Activated T-cell treated with anti-CD3 and anti-CD28 coated beads, Interleukin-2, amount 50 U/mL, for 24 hours (primary cell): ENCODE data around the gene GPS1.

ENCODE experiments used
- DNase-seq: peaks from one replicate; pipeline ENCODE4 v3.0.0-alpha.2; 2020
- H3K27ac Mint-ChIP-seq: 2 replicates; pipeline ENCODE4 v1.8.0; 2020; ENCODE audit warnings: mild to moderate bottlenecking, mixed read lengths
- H3K27me3 Mint-ChIP-seq: 2 replicates; pipeline ENCODE4 v1.8.0; 2020; ENCODE audit warnings: mixed read lengths
- H3K36me3 Mint-ChIP-seq: 2 replicates; pipeline ENCODE4 v1.8.0; 2020; ENCODE audit warnings: low read depth, mixed read lengths
- H3K4me1 Mint-ChIP-seq: 2 replicates; pipeline ENCODE4 v1.8.0; 2020; ENCODE audit warnings: low read depth, mixed read lengths
- H3K4me3 Mint-ChIP-seq: 2 replicates; pipeline ENCODE4 v1.8.0; 2020; ENCODE audit warnings: mild to moderate bottlenecking, moderate library complexity, mixed read lengths
- H3K9me3 Mint-ChIP-seq: 2 replicates; pipeline ENCODE4 v1.8.0; 2020; ENCODE audit warnings: mixed read lengths

Gene GPS1

DNA sequence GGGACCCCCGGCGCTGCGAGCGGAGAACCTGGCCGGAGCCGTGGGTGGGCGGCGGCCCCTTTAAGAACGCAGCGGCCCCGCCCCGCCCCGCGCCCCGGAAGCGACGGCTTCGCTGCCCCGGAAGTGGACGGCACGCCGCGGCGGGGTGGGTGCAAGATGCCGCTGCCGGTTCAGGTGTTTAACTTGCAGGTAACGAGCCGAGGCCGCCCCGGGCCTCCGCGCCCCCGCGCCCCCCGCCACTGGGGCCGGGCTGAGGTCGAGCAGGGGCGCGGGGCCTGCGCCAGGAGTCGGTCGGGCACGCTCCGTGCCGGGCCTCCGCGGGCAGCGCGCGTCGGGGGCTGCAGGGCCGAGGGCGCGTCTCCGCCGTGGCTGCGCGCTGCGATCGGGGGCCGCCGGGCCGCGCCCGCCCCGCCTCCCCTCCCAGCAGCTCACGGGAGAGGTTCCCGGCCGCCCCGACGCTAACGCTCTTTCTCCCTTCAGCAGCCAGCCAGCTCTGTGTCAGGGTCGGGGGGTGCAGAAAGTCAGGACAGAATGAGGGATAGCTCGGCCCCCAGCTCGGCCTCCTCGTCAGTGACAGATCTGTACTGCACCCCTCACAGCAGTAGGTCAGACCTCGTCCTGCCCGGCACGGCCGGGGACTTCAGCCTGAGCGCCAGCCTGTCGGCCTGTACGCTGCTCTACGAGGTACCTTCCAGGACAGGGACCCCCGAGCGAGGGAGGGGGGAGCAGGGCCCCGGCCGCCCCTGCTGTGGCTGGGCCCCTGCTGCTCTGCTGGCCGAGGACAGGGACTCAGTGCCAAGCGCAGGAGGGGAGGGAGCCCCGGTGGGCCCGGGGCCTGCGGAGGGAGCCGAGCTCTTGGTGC, at the start of gene GPS1, which contains the start of gene RFNG:
GPS1 (plus strand) TSS at position 123 of the 862 bp plus-strand sequence; CDS start at position 157, 34 bp downstream.
RFNG (minus strand) TSS at position 36 of the 862 bp plus-strand sequence. CDS start 45 bp downstream, outside the sequence.
- Mint-ChIP-seq H3K27me3 (no peaks in the 10 kb centered on the region), H3K9me3 (no peaks in the 10 kb centered on the region), H3K27ac (peak within 1 kb of the TSS; percentile 89), H3K4me3 (peak within 1 kb of the TSS; percentile 89), H3K4me1 (peaks cover 28% of the 10 kb centered on the region), H3K36me3 (peaks cover 53% of the 10 kb centered on the region)
- DNase-seq: peak; percentile 90

DNA sequence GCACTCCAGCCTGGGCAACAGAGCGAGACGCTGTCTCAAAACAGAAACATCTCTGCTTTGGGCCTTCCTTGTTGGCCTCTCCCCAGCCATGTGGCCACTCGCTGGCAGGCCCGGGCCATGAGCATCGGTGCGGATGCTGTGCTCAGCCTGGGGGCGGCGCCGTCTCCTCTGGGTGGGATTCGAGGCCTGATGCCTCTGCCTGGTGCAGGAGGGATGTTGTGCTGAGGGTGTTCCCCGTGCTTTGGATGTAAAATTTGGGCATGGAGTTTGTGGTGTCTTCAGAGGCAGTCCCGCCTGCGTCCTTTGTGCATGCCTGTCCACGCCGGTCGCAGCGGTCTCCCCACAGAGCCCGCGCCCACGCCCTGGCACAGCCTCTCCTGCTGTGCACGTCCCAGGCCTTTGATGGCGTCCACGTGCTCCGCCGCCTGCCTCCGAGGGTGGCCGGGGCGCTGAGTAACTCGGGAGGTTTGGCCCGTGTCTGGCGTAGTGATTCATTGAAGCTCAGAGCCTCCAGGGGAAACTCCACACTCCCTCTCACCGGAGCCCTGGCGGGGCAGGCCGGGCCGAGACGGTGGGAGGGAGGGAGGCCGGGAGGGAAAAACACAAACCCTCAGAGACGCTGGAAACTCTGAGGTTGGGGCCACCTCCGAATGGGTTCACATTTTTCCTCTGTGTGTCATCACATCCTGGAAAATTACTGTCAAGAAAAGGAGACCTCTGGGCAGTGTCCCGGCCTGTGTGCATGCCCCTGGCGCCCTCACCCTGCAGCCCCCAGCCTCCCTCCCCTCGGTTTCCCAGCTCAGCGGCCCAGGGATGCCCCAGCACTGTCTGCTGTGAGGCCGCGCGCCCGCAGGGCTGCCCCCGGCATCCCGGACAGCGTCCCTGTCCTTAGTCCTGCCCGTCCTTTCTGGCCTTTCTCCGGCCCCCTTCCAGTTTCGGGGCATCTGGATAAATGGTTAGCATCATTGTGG, 48.0 kb upstream of the GPS1 start:
- peaks cover 2% of the 10 kb centered on the region for H3K4me1 Mint-ChIP-seq
- H3K36me3 Mint-ChIP-seq: peaks cover 2% of the 10 kb centered on the region
- no peaks in the 10 kb centered on the region for H3K9me3 Mint-ChIP-seq
- H3K27ac Mint-ChIP-seq: peak overlapping the region; percentile 40
- DNase-seq: peak; percentile 55
- no peak overlapping the region for H3K4me3 Mint-ChIP-seq
- H3K27me3 Mint-ChIP-seq: no peaks in the 10 kb centered on the region

DNA sequence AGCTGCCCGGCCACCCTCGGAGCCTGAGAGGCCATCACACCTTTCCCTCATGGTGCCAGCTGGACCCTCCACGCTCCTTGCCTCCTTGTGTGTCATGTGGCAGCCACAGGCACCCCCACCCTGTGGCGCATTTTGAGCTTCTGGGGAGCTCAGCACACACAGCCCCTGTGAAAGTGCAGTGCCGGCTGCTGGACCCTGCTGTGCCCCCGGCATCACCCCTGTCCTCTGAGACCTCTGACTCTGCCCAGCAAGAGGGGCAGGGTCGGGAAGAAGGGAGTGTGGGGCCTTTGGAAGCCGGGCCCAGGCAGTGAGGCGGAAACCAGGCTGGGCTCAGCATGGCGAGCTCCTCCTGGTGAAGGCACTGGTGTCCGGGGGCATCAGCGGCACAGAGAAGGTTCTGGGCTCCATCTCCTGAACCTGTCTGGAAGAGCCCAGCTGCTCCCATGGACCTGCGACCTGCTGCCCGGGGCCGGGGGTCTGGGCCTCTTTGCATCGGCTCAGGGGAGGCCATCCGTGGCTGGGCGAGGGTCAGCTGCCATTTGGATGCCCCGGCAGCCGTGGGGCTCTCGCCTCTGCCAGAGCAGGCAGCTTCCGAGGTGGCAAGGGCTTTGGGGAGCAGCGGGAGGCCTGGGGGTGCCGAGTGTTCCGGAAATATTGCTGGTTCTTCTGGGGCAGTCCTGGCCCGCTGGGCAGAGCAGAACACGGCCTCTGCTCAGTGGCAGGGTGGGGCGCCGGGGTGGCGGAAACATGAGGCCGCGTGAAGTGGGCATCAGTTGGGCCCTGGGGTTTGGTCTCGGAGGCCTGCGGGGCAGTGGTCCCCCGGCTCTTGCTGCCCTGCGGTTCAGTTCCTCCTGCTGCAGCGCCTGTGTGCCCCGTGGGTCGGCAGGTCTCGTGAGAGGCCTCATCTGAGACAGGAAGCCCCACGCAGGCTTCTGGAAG, 46.9 kb upstream of the GPS1 start:
- Mint-ChIP-seq H3K9me3 (no peaks in the 10 kb centered on the region), H3K4me3 (no peak overlapping the region), H3K27ac (no peak overlapping the region), H3K4me1 (peaks cover 2% of the 10 kb centered on the region), H3K36me3 (peaks cover under 1% of the 10 kb centered on the region), H3K27me3 (no peaks in the 10 kb centered on the region)
- no peak for DNase-seq

DNA sequence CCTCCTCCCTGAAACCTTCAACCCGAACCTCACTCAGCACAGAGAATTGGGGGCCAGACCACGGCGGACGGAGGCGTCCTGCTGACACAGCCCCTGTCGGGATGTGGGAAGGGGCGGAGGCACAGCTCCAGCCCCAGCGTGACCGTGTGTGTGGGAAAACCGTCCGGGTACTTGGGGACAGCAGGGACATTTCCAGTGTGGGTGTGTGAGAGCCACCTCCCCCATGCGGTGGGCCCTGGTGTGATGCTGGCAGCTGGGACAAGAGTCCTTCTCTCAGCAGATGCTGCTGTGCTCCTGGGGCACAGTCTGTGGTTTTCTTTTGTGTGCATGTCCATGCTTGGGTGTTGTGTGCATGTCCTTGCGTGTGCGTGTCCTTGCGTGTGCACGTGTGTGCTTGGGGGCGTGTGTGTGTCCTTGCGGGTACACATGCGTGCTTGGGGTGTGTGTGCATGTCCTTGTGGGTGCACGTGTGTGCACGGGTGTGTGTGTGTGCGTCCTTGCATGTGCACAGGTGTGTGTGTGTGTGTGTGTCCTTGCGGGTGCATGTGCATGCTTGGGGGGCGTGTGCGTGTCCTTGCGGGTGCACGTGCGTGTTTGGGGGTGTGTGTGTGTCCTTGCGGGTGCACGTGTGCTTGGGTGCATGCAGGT, 45.9 kb upstream of the GPS1 start:
- Mint-ChIP-seq H3K4me3 (no peak overlapping the region), H3K27me3 (no peaks in the 10 kb centered on the region), H3K27ac (no peak overlapping the region), H3K9me3 (no peaks in the 10 kb centered on the region), H3K4me1 (peaks cover 2% of the 10 kb centered on the region), H3K36me3 (no peaks in the 10 kb centered on the region)
- no peak for DNase-seq

DNA sequence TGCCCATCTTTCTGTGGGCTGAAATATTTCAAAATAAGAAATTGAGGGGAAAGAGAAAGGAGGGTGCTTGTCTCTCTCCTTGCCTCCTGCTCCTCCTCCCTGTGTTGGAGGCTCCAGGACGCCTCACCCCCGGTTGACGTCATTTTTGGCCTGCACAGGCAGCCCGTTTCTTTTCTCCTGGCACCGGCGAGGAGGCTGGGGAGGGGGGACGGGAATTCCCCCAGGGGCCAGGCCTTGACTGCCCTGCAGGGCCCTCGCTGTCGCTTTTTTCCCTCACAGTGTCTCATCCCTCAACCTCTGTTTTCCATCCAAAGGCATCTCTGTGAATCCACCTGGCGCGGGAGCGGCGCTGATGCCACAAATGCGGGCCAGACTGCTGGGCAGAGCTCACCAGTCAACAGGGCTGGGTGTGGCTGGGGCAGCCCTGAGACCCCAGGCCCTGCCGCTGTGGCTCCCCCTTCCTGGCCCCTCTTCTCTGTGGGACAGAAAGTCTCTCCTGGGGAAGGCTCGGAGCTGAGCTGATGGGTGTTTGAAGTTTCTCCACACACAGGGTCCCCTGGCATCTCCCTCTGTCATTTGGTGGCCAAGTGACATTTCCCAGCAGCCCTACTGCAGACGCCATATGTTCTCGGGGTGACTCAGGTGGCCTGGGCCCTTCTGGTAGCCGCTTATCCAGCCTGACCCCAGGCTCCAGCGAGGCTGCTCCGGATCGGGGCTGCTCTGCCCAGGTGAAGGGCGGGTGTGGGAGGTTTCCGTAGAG, 45.0 kb upstream of the GPS1 start:
- no peaks in the 10 kb centered on the region for H3K9me3 Mint-ChIP-seq
- no peak overlapping the region for H3K27ac Mint-ChIP-seq
- H3K4me3 Mint-ChIP-seq: no peak overlapping the region
- no peaks in the 10 kb centered on the region for H3K36me3 Mint-ChIP-seq
- H3K27me3 Mint-ChIP-seq: no peaks in the 10 kb centered on the region
- peaks cover 2% of the 10 kb centered on the region for H3K4me1 Mint-ChIP-seq
- no peak for DNase-seq

DNA sequence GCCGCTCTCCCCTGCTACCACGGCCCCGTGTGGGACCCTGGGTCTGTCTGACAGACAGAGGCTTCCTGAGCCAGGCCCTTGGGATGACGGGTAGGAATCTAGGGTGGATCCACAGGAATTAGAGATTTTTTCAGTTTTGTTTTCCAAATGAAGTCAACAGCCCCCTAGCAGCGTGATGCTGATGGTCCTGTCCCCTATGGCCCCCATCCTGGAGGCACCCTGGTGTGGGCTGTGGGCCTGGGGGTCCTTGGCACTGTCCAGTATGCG, 44.5 kb upstream of the GPS1 start:
- H3K27me3 Mint-ChIP-seq: no peaks in the 10 kb centered on the region
- H3K4me1 Mint-ChIP-seq: peaks cover 2% of the 10 kb centered on the region
- H3K27ac Mint-ChIP-seq: no peak overlapping the region
- no peak overlapping the region for H3K4me3 Mint-ChIP-seq
- no peaks in the 10 kb centered on the region for H3K9me3 Mint-ChIP-seq
- H3K36me3 Mint-ChIP-seq: no peaks in the 10 kb centered on the region
- DNase-seq: no peak

DNA sequence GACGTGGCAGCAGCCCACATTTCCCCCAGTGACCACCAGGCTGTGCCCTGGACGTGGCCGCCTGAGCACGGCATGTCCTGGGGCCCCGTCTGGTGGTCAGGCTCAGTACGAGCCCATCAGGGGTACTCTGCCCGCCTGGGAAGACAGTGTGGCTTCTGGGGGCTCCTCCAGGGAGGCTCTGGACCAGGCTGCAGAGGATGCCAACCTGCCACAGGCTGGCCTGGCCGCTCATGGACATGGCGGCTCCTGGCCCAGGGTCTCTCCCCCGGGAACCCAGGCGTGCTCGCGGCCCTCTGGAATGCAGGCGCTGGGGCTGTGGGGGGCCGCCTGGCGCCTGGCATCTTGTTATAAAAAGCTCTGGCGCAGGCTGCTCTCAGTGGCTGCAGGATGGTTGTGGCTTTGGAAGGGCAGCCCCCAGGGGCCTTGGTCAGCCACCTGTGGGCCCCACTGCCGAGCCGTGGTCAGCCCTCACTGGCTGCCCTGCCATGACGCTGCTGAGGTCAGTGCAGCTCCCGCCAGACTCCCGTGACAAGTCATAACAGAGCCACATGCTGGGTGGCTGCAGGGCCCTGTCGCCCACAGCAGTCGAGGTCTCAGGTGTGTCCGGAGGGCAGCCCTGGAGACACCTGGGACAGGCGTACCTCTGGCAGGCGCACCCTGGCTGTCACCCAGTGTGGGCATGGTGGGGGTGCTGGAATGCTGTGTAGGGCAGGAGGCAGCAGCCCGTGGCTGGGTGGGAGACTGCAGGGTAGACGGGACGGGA, 44.0 kb upstream of the GPS1 start:
- H3K36me3 Mint-ChIP-seq: no peaks in the 10 kb centered on the region
- no peak overlapping the region for H3K4me3 Mint-ChIP-seq
- no peak for DNase-seq
- H3K27ac Mint-ChIP-seq: no peak overlapping the region
- peaks cover 2% of the 10 kb centered on the region for H3K4me1 Mint-ChIP-seq
- H3K9me3 Mint-ChIP-seq: no peaks in the 10 kb centered on the region
- no peaks in the 10 kb centered on the region for H3K27me3 Mint-ChIP-seq

DNA sequence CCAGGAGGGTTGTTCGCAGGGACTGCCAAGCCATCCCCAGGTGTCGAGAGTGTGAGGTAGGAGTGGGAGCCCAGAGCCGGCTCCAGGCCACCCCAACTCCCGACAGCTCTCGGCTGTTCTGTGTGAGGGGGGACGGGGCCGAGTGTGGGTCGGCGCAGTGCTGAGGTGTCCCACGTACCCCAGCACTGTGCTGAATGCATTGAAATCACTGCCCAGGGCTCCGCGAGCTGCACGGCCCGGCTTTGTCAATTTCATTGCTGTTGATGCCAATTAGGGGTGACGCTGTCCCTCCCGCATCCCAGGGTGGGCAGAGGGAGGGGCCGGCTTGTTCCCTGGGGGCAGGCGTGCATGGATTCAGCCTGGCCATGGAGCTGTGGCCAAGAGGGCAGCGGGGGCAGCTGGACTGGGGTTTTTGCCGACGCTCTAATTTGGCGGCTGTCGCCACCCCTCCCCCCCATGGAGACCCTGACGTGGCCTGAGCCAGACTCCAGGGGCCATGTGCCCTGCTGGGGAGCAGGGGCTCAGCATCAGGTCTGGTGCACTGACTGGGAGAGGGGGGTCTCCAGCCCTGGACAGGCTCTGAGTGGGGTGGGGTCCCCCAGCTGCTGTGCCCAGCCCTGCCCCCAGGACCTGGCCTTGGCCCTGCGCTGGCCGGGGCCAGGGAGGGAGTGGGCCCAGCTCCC, 43.3 kb upstream of the GPS1 start:
- no peaks in the 10 kb centered on the region for H3K36me3 Mint-ChIP-seq
- H3K27ac Mint-ChIP-seq: no peak overlapping the region
- no peak overlapping the region for H3K4me3 Mint-ChIP-seq
- no peaks in the 10 kb centered on the region for H3K27me3 Mint-ChIP-seq
- peaks cover 1% of the 10 kb centered on the region for H3K4me1 Mint-ChIP-seq
- no peak for DNase-seq
- H3K9me3 Mint-ChIP-seq: no peaks in the 10 kb centered on the region

DNA sequence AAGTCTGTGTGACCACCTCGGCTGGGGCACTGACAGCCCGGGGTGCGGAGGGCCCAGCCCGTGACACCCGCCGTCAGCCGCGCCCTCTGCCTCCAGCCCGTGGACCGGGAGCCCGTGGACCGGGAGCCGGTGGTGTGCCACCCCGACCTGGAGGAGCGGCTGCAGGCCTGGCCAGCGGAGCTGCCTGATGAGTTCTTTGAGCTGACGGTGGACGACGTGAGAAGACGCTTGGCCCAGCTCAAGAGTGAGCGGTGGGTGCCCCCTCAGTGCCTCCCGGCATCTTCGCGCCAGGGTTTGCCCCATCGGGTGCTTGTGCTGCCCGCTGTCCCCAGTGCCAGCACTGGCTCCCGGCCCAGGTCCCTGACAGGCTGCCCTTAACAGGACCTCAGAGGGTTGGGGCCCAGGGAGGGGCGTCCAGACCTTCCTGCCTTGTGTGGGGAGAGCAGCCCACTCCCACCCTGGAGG, 42.7 kb upstream of the GPS1 start:
- Mint-ChIP-seq H3K4me1 (no peaks in the 10 kb centered on the region), H3K27ac (no peak overlapping the region), H3K36me3 (no peaks in the 10 kb centered on the region), H3K27me3 (no peaks in the 10 kb centered on the region), H3K9me3 (no peaks in the 10 kb centered on the region), H3K4me3 (no peak overlapping the region)
- DNase-seq: no peak

DNA sequence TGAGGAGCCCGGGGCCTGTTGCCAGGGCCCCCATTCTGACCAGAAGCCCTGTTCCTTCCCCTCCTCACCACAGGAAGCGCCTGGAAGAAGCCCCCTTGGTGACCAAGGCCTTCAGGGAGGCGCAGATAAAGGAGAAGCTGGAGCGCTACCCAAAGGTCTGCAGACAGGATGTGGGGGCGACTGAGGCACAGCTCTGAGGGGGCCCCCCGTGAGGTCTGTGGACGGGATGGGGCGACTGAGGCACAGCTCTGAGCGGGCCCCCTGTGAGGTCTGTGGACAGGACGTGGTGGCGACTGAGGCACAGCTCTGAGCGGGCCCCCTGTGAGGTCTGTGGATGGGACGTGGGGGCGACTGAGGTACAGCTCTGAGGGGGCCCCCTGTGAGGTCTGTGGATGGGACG, 42.3 kb upstream of the GPS1 start:
- Mint-ChIP-seq H3K27ac (no peak overlapping the region), H3K4me3 (no peak overlapping the region), H3K36me3 (no peaks in the 10 kb centered on the region), H3K27me3 (no peaks in the 10 kb centered on the region), H3K4me1 (no peaks in the 10 kb centered on the region), H3K9me3 (no peaks in the 10 kb centered on the region)
- DNase-seq: no peak

DNA sequence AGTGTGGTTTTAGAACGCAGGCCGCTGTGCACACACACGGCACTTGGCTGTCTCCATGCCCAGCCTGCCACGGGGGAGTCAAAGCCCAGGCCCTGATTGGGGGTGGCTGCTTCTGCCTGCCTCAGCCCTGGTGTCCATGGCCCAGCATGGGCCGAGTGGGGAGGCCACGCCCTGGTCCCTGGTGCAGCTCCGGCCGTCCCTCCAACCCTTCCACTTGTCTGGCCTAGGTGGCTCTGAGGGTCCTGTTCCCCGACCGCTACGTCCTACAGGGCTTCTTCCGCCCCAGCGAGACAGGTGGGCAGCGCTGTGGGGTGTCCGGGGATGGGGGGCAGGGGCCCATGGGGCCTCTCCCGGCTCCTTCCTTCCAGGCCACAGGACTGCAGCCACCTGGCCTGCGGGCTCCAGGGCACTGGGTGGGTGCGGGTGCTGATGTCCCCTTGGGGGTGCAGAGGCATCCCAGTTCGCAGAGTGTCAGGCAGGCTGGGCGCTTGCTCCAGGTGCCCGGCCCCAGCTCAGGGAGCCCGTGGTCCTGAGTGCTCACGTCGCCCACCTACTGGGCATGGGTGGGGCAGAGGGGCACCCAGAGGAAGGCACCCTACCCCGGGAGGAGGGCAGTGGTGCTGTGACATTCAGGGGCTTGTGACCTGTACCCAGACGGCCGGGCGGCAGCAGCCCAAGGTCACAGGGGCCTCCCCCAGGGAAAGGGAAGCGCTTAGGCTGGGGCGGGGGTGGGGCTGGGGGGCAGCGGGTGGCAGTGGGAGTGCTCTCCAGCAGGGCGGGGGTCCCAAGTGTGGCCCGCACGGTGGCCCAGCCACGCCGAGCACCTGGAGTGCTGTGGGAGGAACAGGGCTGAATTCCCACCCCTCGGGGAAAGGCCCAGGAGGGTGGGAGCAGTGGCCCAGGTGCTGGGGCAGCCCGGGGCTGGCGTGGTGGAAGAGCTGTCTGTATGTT, 40.8 kb upstream of the GPS1 start:
- Mint-ChIP-seq H3K36me3 (no peaks in the 10 kb centered on the region), H3K9me3 (no peaks in the 10 kb centered on the region), H3K4me3 (no peak overlapping the region), H3K27me3 (no peaks in the 10 kb centered on the region), H3K27ac (no peak overlapping the region), H3K4me1 (no peaks in the 10 kb centered on the region)
- no peak for DNase-seq
